ENCODE data around the gene RANBP10.

The RANBP10 gene

GRCh38 chr16:67783353-67783725 lies 23.0 kb downstream of the RANBP10 start:
- intact Hi-C loops (cut with DNase I) = no loop called here

GRCh38 chr16:67782567-67783352 lies 23.6 kb downstream of the RANBP10 start:
- peak in 1 of 10 donors; percentile 44 for DNase-seq

More at GRCh38 chr16:67783353-67783725, 23.0 kb downstream of the RANBP10 start:
- DNase-seq = no peak

GRCh38 chr16:67781565-67781921 lies 24.8 kb downstream of the RANBP10 start:
- DNase-seq = no peak
- intact Hi-C loops (cut with DNase I) = no loop called here

More at GRCh38 chr16:67782567-67783352, 23.6 kb downstream of the RANBP10 start:
- intact Hi-C loops (cut with DNase I) = no loop called here

- peak in 1 of 10 donors; percentile 56 for DNase-seq
- intact Hi-C loops (cut with DNase I) = no loop called here
These were observed 25.4 kb downstream of the RANBP10 start for GRCh38 chr16:67780847-67781564.

GRCh38 chr16:67779256-67780014 lies 26.9 kb downstream of the RANBP10 start:
- intact Hi-C loops (cut with DNase I) = no loop called here

GRCh38 chr16:67775273-67775672 lies 31.1 kb downstream of the RANBP10 start:
- no peak for DNase-seq
- intact Hi-C loops (cut with DNase I) = no loop called here

More at GRCh38 chr16:67779256-67780014, 26.9 kb downstream of the RANBP10 start:
- peak in 1 of 10 donors; percentile 4 for DNase-seq

- intact Hi-C loops (cut with DNase I) = no loop called here
- DNase-seq = peak in 1 of 10 donors; percentile 17
These were observed 31.9 kb downstream of the RANBP10 start for GRCh38 chr16:67774457-67774853.

- DNase-seq = peak in 1 of 10 donors; percentile 4
- intact Hi-C loops (cut with DNase I) = no loop called here
These were observed 32.5 kb downstream of the RANBP10 start for GRCh38 chr16:67773569-67774456.

- DNase-seq = peak in 1 of 10 donors; percentile 5
- intact Hi-C loops (cut with DNase I) = no loop called here
These were observed 33.3 kb downstream of the RANBP10 start for GRCh38 chr16:67773099-67773498.

GRCh38 chr16:67770346-67770991 lies 35.9 kb downstream of the RANBP10 start:
- DNase-seq = peak in 1 of 10 donors; percentile 12
- intact Hi-C loops (cut with DNase I) = no loop called here

- intact Hi-C loops (cut with DNase I) = no loop called here
- DNase-seq = peak in 2 of 10 donors; percentile 1 to 27
These were observed 38.4 kb downstream of the RANBP10 start for GRCh38 chr16:67767953-67768352.

- peak in 2 of 10 donors; percentile 3 to 8 for DNase-seq
- intact Hi-C loops (cut with DNase I) = no loop called here
These were observed 40.1 kb downstream of the RANBP10 start for GRCh38 chr16:67766291-67766690.

- intact Hi-C loops (cut with DNase I) = no loop called here
These were observed 42.1 kb downstream of the RANBP10 start for GRCh38 chr16:67764158-67764667.

GRCh38 chr16:67763066-67763465 lies 43.3 kb downstream of the RANBP10 start:
- DNase-seq = peak in 1 of 10 donors; percentile 2
- intact Hi-C loops (cut with DNase I) = no loop called here

More at GRCh38 chr16:67764158-67764667, 42.1 kb downstream of the RANBP10 start:
- DNase-seq = peak in 1 of 10 donors; percentile 1

- peak in 1 of 10 donors; percentile 38 for DNase-seq
- intact Hi-C loops (cut with DNase I) = no loop called here
These were observed 44.0 kb downstream of the RANBP10 start for GRCh38 chr16:67762385-67762784.

- intact Hi-C loops (cut with DNase I) = no loop called here
- DNase-seq = no peak
These were observed 44.4 kb downstream of the RANBP10 start for GRCh38 chr16:67761924-67762323.

- peak in 1 of 10 donors; percentile 22 for DNase-seq
- intact Hi-C loops (cut with DNase I) = no loop called here
These were observed 45.5 kb downstream of the RANBP10 start for GRCh38 chr16:67760956-67761230.

- peak in 3 of 10 donors; percentile 28 to 48 (median 29) for DNase-seq
- intact Hi-C loops (cut with DNase I) = no loop called here
These were observed 46.0 kb downstream of the RANBP10 start for GRCh38 chr16:67760206-67760955.

Measured in posterior cingulate gyrus (tissue), 11 donors.